Mesodermal cell (in vitro differentiated cells): ENCODE results near the gene DGCR6L.
"Not testable (repeated sequence)": the region's sequence is repeated elsewhere in the genome, so short reads cannot be mapped to it uniquely, and the experiment has no call there.

Experiments used
- H3K27ac ChIP-seq: 2 replicates; pipeline ENCODE4 v1.7.0; 2013; ENCODE audit warnings: mild to moderate bottlenecking, low read depth, low read length, moderate library complexity; ENCODE audit not compliant: severe bottlenecking
- H3K36me3 ChIP-seq: 2 replicates; pipeline ENCODE4 v1.7.1; 2013; ENCODE audit warnings: mild to moderate bottlenecking, low read length, moderate library complexity; ENCODE audit not compliant: control insufficient read depth, insufficient read depth
- H3K4me1 ChIP-seq: one replicate; pipeline ENCODE4 v1.7.1; 2013; ENCODE audit warnings: mild to moderate bottlenecking, low read length; ENCODE audit not compliant: insufficient read depth, control insufficient read depth, poor library complexity, severe bottlenecking
- H3K4me3 ChIP-seq: 2 replicates; pipeline ENCODE4 v1.7.0; 2013; ENCODE audit warnings: low read length, control low read depth, mild to moderate bottlenecking; ENCODE audit not compliant: insufficient read depth, poor library complexity, severe bottlenecking; ENCODE audit errors: extremely low read depth
- H3K9me3 ChIP-seq: 2 replicates; pipeline ENCODE4 v1.7.1; 2013; ENCODE audit warnings: mild to moderate bottlenecking, low read length, moderate library complexity; ENCODE audit not compliant: control insufficient read depth
- WGBS, 2 experiments: methylation state at CpG; one replicate each; pipeline ENCODE4 v1.1.5; 2013; ENCODE audit warnings: missing lambda C conversion rate in 2 of 2; ENCODE audit not compliant: insufficient coverage in 2 of 2; 5-methylcytosine and 5-hydroxymethylcytosine counted together

The DGCR6L gene

GRCh38 chr22:20286784-20287423 lies 33.0 kb downstream of the DGCR6L start:
- not testable (repeated sequence) for H3K27ac ChIP-seq, H3K4me3 ChIP-seq, H3K4me1 ChIP-seq, H3K36me3 ChIP-seq, H3K9me3 ChIP-seq
- WGBS, 2 experiments: 88 to 100% methylated on average over 3 to 11 of the region's 20 CpGs

- H3K36me3 ChIP-seq, H3K27ac ChIP-seq, H3K9me3 ChIP-seq, H3K4me1 ChIP-seq, H3K4me3 ChIP-seq: not testable (repeated sequence)
- 67 to 100% methylated on average over 2 to 6 of the region's 8 CpGs for WGBS, 2 experiments
Measured at GRCh38 chr22:20286312-20286660, 33.6 kb downstream of the DGCR6L start.

GRCh38 chr22:20285473-20286311 lies 34.2 kb downstream of the DGCR6L start:
- 0 to 29% methylated on average over 4 to 5 of the region's 12 CpGs for WGBS, 2 experiments

DNA sequence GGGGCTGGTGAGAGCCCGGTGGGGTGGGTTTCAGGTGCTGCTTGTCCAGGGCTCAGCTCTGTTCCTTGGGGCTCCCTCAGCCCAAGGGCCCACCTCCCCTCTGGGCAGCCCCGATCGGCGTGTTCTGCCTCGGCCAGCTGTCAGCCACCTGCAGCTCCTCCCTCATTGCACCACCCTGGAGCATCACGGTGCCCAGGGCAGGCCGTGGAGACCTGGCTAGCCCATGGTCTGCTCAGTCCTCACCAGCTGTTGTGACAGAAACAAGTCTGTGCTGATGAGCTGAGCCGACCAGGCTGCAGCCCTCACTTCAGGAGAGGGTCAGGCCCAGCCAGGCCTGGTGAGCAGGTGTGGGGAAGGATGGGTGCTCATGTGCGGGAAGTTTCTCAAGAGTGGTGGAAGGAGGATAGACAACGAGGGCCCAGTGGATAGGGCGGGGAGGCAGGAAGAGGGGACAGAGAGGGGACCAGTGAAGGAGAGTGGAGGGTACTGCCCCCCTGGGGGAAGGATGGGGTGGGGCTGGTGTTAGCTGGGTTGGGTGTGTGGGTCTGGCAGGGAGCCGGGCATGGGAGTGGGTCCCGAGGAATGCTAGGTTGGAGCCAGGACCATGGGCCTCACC lies 35.3 kb downstream of the DGCR6L start:
- H3K4me3 ChIP-seq: no peak overlapping the region
- no peaks in the 10 kb centered on the region for H3K4me1 ChIP-seq
- H3K36me3 ChIP-seq: no peaks in the 10 kb centered on the region
- H3K27ac ChIP-seq: no peak overlapping the region
- H3K9me3 ChIP-seq: no peaks in the 10 kb centered on the region
- WGBS, 2 experiments: 86 to 91% methylated on average over 10 to 12 of the region's 13 CpGs

More at GRCh38 chr22:20285473-20286311, 34.2 kb downstream of the DGCR6L start:
- not testable (repeated sequence) for H3K27ac ChIP-seq, H3K4me1 ChIP-seq, H3K4me3 ChIP-seq, H3K9me3 ChIP-seq, H3K36me3 ChIP-seq

GRCh38 chr22:20283674-20284066 lies 36.2 kb downstream of the DGCR6L start:
- Histone ChIP-seq H3K36me3 (no peaks in the 10 kb centered on the region), H3K4me1 (no peaks in the 10 kb centered on the region), H3K4me3 (no peak overlapping the region), H3K27ac (no peak overlapping the region), H3K9me3 (no peaks in the 10 kb centered on the region)
- 75 to 87% methylated on average over 2 to 3 of the region's 5 CpGs for WGBS, 2 experiments

- Histone ChIP-seq H3K36me3 (no peaks in the 10 kb centered on the region), H3K9me3 (no peaks in the 10 kb centered on the region), H3K27ac (no peak overlapping the region), H3K4me1 (no peaks in the 10 kb centered on the region), H3K4me3 (no peak overlapping the region)
- WGBS, 2 experiments: 83 to 86% methylated on average over 7 to 15 of the region's 15 CpGs
Measured at GRCh38 chr22:20282901-20283673, 36.8 kb downstream of the DGCR6L start.

DNA sequence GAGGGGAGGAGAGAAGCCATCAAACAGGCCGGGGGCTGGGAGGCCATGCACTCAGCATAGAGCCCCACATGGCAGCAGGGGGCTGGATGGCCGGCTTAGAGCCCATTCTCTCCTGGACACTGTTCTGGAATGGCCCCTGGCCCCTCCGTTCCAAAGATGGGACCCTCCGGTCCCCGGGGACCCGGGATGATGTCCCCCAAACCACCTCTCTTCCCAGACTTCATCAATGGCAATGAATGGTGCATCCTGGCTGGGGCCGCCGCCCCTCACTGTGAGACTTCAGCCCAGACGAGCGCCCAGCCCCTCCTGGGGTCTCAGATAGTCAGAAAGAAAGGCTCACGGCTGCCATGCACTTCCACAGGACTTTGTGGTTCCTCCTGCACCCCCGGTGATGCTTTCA lies 38.0 kb downstream of the DGCR6L start:
- H3K4me1 ChIP-seq: no peaks in the 10 kb centered on the region
- no peaks in the 10 kb centered on the region for H3K9me3 ChIP-seq
- no peak overlapping the region for H3K4me3 ChIP-seq
- no peaks in the 10 kb centered on the region for H3K36me3 ChIP-seq
- WGBS, 2 experiments: 81 to 82% methylated on average over 9 to 10 of the region's 12 CpGs
- H3K27ac ChIP-seq: no peak overlapping the region

DNA sequence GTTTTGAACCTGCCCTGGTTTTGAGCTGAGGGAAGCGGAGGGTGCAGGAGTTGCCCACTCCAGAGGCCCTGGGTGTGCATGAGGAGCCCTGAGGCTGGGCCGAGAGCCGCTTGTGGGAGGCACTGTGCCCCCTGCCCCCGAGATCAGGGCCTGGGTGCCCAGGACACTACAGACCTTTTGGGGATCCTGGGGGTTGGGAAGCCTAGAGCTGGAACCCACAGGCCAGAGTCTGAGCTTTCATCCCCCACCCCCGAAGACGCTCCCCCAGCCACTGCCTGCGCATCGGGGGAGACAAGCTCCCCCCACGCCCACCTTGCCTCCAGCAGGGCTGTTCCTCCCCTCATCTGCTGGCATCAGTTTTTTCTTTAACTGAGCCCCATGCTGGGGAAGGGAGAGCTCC lies 38.4 kb downstream of the DGCR6L start:
- not testable (repeated sequence) for H3K9me3 ChIP-seq, H3K4me1 ChIP-seq, H3K36me3 ChIP-seq, H3K4me3 ChIP-seq, H3K27ac ChIP-seq
- 75 to 78% methylated on average over 5 to 8 of the region's 9 CpGs for WGBS, 2 experiments

DNA sequence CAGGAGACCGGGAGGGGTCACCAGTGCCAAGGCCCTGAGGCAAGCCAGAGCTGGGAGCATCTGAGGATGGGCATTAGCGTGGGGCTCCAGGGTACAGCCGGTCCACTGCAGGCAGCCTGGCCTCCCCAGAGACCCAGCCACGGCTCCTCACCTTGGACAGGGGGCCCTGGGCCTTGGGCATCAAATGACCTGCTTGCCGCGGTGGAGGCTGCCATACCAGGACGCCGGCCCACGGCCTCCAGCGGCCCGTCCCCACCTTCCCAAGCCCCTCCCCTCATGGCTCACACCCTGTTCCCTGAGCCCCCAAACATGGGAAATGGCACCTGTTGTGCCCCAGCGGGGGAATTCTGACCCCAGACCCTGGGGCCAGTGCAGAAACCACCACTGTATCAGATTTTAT lies 39.0 kb downstream of the DGCR6L start:
- Histone ChIP-seq H3K36me3 (no peaks in the 10 kb centered on the region), H3K9me3 (no peaks in the 10 kb centered on the region)
- 81 to 93% methylated on average over 3 to 8 of the region's 12 CpGs for WGBS, 2 experiments

GRCh38 chr22:20280163-20280562 lies 39.7 kb downstream of the DGCR6L start:
- H3K9me3 ChIP-seq, H3K36me3 ChIP-seq, H3K4me1 ChIP-seq, H3K4me3 ChIP-seq, H3K27ac ChIP-seq: not testable (repeated sequence)
- WGBS, 2 experiments: 57 to 86% methylated on average over 2 to 8 of the region's 21 CpGs

More for the DNA sequence above, 39.0 kb downstream of the DGCR6L start:
- Histone ChIP-seq H3K4me1 (no peaks in the 10 kb centered on the region), H3K4me3 (no peak overlapping the region), H3K27ac (no peak overlapping the region)
